Bronchial epithelial cell (primary cell): ENCODE measurements around the gene PHETA1. TPM values are rescaled to one million over a fixed set of nuclear protein-coding genes. Genes with fewer than 3 reads are reported as not detected.

Experiments used
- DNase-seq: peaks from one replicate; pipeline ENCODE4 v3.0.0-alpha.2; 2010; ENCODE audit warnings: low read depth
- FAIRE-seq: peaks from 2 replicates; lab custom pipeline; 2011; peaks lifted over from hg19 to GRCh38; lab: Jason Lieb, UNC
- H3K27me3 ChIP-seq: 2 replicates; pipeline ENCODE4 v1.5.1; 2011; ENCODE audit warnings: low read length; ENCODE audit not compliant: control insufficient read depth, insufficient read depth
- H3K36me3 ChIP-seq: 2 replicates; pipeline ENCODE4 v1.5.1; 2011; ENCODE audit warnings: low read length; ENCODE audit not compliant: control insufficient read depth, insufficient read depth
- H3K4me3 ChIP-seq: 2 replicates; pipeline ENCODE4 v1.5.1; 2011; ENCODE audit warnings: mild to moderate bottlenecking, low read depth, low read length, control low read depth
- total RNA-seq: library from RNA; depleted of rRNA; stranded (reverse); fragments of >200 nt; gene quantifications from 2 replicates; pipeline ENCODE4 v1.2.1, GENCODE V29; 2014
- TF ChIP-seq, protein P1 (sequence below): IDR thresholded peaks from 2 replicates; pipeline ENCODE4 v1.5.1; 2011; ENCODE audit warnings: mild to moderate bottlenecking, moderate library complexity, low read length, control low read depth, inconsistent platforms; ENCODE audit not compliant: insufficient read depth, severe bottlenecking

PHETA1 gene
- total RNA-seq, 1 donor from 2014 or later, result 4.5 TPM

- TF ChIP-seq, protein P1, sequence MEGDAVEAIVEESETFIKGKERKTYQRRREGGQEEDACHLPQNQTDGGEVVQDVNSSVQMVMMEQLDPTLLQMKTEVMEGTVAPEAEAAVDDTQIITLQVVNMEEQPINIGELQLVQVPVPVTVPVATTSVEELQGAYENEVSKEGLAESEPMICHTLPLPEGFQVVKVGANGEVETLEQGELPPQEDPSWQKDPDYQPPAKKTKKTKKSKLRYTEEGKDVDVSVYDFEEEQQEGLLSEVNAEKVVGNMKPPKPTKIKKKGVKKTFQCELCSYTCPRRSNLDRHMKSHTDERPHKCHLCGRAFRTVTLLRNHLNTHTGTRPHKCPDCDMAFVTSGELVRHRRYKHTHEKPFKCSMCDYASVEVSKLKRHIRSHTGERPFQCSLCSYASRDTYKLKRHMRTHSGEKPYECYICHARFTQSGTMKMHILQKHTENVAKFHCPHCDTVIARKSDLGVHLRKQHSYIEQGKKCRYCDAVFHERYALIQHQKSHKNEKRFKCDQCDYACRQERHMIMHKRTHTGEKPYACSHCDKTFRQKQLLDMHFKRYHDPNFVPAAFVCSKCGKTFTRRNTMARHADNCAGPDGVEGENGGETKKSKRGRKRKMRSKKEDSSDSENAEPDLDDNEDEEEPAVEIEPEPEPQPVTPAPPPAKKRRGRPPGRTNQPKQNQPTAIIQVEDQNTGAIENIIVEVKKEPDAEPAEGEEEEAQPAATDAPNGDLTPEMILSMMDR, result no peak
- no peaks in the 10 kb centered on the region for H3K36me3 ChIP-seq
- H3K4me3 ChIP-seq, result no peak overlapping the region
- DNase-seq (no peak), FAIRE-seq (no peak)
- peaks cover 3% of the 10 kb centered on the region for H3K27me3 ChIP-seq
These were observed 25.6 kb upstream of the PHETA1 start for GRCh38 chr12:111394480-111394879.

GRCh38 chr12:111393700-111394300 lies 24.9 kb upstream of the PHETA1 start:
- TF ChIP-seq, protein P1, result no peak
- DNase-seq (no peak), FAIRE-seq (no peak)
- no peak overlapping the region for H3K4me3 ChIP-seq
- peaks cover 3% of the 10 kb centered on the region for H3K27me3 ChIP-seq
- H3K36me3 ChIP-seq, result no peaks in the 10 kb centered on the region

- FAIRE-seq, result no peak
These were observed 22.0 kb upstream of the PHETA1 start for GRCh38 chr12:111390910-111391309.

GRCh38 chr12:111389635-111390034 lies 20.7 kb upstream of the PHETA1 start:
- no peak for DNase-seq
- no peak overlapping the region for H3K4me3 ChIP-seq
- FAIRE-seq, result no peak
- TF ChIP-seq, protein P1, result no peak
- peaks cover 4% of the 10 kb centered on the region for H3K27me3 ChIP-seq
- no peaks in the 10 kb centered on the region for H3K36me3 ChIP-seq

More at GRCh38 chr12:111390910-111391309, 22.0 kb upstream of the PHETA1 start:
- Histone ChIP-seq H3K4me3 (no peak overlapping the region), H3K27me3 (peaks cover 4% of the 10 kb centered on the region), H3K36me3 (no peaks in the 10 kb centered on the region)
- TF ChIP-seq, protein P1, result no peak
- DNase-seq, result no peak

DNA sequence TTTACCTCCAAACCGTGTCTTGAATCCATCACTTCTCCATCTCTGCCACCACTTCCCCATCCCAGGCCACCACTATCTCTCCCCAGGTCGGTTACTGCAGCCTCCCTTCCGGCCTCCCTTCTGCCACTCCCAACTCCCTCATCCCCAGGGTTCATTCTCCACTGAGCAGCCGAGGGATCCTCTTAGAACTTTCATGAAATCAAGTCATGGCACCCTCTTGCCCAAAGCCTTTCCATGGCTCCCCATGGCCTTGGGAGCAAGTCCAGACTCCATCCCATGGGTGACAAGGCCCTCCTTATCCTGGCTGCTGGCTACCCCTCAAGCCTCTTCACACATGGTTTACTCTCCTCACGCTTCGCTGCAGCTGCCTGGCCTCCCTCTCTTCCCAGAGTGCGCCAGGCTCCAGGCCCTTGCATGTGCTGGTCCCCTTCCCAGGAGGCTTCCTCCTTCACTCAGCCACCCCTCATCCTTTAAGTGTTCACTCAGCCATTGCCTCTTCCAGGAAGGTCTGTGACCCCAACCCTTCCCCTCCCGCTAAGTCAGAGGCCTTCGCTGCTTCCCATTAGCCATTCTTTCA lies 18.9 kb upstream of the PHETA1 start:
- Histone ChIP-seq H3K36me3 (no peaks in the 10 kb centered on the region), H3K4me3 (no peak overlapping the region), H3K27me3 (peaks cover 1% of the 10 kb centered on the region)
- no peak for DNase-seq
- no peak for FAIRE-seq
- TF ChIP-seq, protein P1, result no peak
